HG03045 (cell line): ENCODE results near the gene CES2.

Experiments
- ATAC-seq: cut with Tn5 transposase; IDR thresholded peaks from one replicate; pipeline ENCODE4 v1.9.1; 2021; ENCODE audit warnings: mild to moderate bottlenecking, moderate library complexity; ENCODE audit not compliant: unreplicated experiment

CES2 gene

GRCh38 chr16:66902648-66903543 lies 32.4 kb upstream of the CES2 start:
- ATAC-seq: no peak

- ATAC-seq: no peak
Observed at GRCh38 chr16:66903544-66904427, 31.5 kb upstream of the CES2 start.

DNA sequence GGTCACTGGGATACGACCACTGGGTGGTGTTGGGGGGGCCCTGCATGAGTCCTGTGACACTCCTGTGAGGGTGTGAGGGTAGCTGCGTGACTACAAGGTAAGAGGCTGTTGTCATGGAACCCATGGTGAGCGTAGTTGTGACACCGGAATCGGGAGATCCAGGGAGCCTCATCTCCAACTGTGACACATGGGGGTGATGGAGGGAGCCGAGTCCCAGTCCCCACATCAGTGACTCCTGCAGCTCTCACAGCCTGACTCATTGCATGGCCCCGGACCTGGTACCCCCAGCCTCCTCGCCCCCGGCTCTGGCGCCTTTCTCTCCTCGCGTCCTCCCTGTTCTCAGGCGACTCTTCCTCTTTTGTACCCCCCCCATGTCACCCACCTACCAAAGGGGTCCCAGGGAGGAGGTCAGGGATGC lies 30.9 kb upstream of the CES2 start:
- ATAC-seq: no peak

DNA sequence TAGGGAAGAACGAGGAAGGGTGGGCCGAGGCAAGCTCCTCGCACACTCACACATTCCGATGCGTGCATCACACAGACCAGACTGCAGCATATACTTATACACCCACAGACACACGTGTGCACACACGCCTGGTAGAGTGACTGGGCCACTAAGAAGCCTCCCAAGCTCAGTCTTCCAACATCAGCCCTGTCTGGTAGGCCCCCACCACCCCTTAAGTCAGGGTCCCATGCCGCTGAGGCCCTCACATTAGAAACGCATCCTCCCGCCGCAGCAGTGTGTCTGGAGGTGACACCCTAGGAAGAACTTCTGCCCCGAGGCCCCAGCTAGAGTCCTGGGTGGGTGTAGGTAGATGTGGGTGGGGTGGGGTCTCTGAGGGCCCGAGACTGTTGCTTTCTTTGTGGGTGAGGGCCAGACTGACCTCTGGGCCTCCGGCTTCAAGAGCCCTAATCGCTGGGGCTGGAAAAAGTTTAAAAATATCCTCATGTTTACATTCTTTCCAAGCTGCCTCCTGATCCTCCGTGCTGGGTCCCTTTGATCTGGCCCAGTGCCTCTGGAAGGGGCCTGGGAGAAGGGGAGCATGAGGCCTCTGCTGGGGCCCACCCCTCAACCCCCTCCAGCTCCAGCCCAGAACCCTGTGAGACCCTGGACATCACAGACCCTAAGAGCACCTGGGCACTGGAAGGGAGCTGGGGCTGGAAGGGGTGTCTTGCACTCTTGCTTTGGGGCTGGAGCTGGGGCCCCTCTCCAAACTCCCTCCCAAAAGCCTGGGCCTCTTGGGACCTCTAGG lies 30.3 kb upstream of the CES2 start:
- ATAC-seq: no peak

- no peak for ATAC-seq
Observed at GRCh38 chr16:66905633-66906539, 29.4 kb upstream of the CES2 start.

GRCh38 chr16:66906916-66907836 lies 28.1 kb upstream of the CES2 start:
- ATAC-seq: no peak

DNA sequence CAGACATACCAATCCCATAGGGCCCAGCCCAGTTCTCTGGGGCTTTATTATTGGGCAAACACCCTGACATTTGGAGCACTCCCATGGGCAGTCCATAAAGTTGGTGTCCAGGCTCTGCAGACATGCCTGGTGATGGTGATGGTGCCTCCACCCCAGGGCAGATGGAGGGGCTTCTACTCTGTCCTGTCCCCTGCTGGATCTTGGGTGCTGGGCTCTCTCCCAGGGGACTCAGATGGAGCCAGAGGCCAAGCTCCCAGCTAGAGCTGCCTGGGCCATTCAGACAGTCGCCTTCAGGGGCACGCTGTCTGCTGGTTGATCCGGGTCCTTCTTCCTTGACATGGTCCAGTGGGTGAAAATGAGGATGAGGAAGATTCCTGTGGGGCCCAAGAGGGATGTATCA lies 27.2 kb upstream of the CES2 start:
- ATAC-seq: no peak

DNA sequence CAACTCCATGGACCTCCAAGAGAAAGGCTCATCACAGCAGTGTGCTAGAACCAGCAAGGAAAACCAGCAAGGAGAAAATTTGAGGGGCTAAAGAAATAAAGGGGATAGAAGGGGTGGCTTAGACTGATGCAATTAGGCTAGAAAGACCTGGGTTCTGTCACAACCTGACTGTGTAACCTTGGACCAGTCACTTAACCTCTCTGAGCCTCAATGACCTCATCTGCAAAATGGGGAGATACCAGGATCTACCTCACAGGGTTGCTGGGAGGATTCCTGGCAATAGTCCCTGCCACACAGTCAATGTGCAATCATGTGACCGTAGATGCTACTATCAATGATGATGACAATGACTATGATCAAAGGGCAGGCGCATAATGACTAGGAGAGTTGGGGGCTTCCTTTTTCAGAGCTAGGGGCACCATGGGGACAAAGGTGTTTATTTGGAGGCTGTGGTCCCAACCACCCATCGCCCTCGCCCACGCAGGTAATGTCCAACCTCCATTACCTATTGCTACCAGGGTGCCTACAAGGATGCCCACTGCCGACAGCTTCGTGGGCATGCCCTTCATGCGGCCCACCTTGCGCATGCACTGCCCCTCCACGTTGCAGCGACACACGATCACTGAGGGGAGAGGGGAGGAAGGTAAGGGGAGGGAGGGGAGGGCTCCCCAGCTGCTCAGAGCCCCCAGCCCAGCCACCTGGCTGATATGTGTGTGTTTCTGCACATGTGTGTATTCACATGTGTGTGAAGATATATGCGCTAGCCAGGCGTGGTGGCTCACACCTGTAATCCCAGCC lies 26.4 kb upstream of the CES2 start:
- no peak for ATAC-seq

- ATAC-seq: no peak
Observed at GRCh38 chr16:66910175-66910940, 25.0 kb upstream of the CES2 start.

GRCh38 chr16:66911112-66911511 lies 24.2 kb upstream of the CES2 start:
- ATAC-seq: no peak

- no peak for ATAC-seq
Observed at GRCh38 chr16:66911801-66912200, 23.5 kb upstream of the CES2 start.

GRCh38 chr16:66913081-66913480 lies 22.2 kb upstream of the CES2 start:
- ATAC-seq: no peak

GRCh38 chr16:66913711-66914110 lies 21.6 kb upstream of the CES2 start:
- ATAC-seq: no peak

GRCh38 chr16:66914541-66914940 lies 20.8 kb upstream of the CES2 start:
- no peak for ATAC-seq

- ATAC-seq: no peak
Observed at GRCh38 chr16:66915041-66915440, 20.3 kb upstream of the CES2 start.

GRCh38 chr16:66916518-66916917 lies 18.8 kb upstream of the CES2 start:
- no peak for ATAC-seq

GRCh38 chr16:66917741-66918140 lies 17.6 kb upstream of the CES2 start:
- no peak for ATAC-seq
